ENCODE results near the gene TPST2. TPM values are rescaled to one million over a fixed set of nuclear protein-coding genes. Genes with fewer than 3 reads are reported as not detected.

Gene TPST2
- total and polyA plus RNA-seq, 9 of the 15 experiments (the other 6 are each of a cell fraction or from before 2014, with no cell fraction given): 14.2 to 123 (median 60.1) TPM

- in situ Hi-C loops (cut with MboI) (no loop called here), intact Hi-C loops (cut with micrococcal nuclease) (no loop called here)
- Histone ChIP-seq H2AFZ (ENCODE audit: low read depth, low read length) (0 out of 2 replicates have a peak overlapping the region, but pooled peaks have one; percentile 40), H3K4me1 (replicated peaks in 1 of 2; ENCODE audit: control insufficient read depth in 2 of 2, insufficient read depth in 2 of 2, low read length in 2 of 2) (peaks cover 32 to 41% of the 10 kb centered on the region in 2 experiments), H3K9me1 (ENCODE audit: control insufficient read depth, insufficient read depth, low read length) (no peaks in the 10 kb centered on the region), H4K20me1 (replicated peaks; ENCODE audit: control insufficient read depth, insufficient read depth, low read length) (no peaks in the 10 kb centered on the region), H3K4me3 (no peak overlapping the region), H3K4me2 (ENCODE audit: insufficient read depth, low read length) (no peak overlapping the region), H3K36me3 (ENCODE audit: control insufficient read depth, insufficient read depth, low read length) (no peaks in the 10 kb centered on the region), H3K27ac (ENCODE audit: extremely low read depth, low read depth, low read length) (no peak overlapping the region), H3K9ac (ENCODE audit: insufficient read depth in 1 of 2, low read depth in 2 of 2, low read length in 2 of 2) (no peak overlapping the region), H3K9me3 (replicated peaks; ENCODE audit: control insufficient read depth, insufficient read depth, low read depth, low read length) (no peaks in the 10 kb centered on the region), H3K79me2 (ENCODE audit: control insufficient read depth, insufficient read depth, low read length) (no peaks in the 10 kb centered on the region), H3K27me3 (ENCODE audit: control insufficient read depth in 2 of 2, insufficient read depth in 2 of 2, low read length in 2 of 2) (no peaks in the 10 kb centered on the region)
- ATAC-seq: no peak
- TF ChIP-seq FOXJ3 (CRISPR knock-in tag; IDR thresholded peaks at IDR 0.05) (no peak), NR2F6 (CRISPR knock-in tag; IDR thresholded peaks at IDR 0.05) (no peak), CTBP1 (IDR thresholded peaks at IDR 0.05; ENCODE audit: borderline replicate concordance) (no peak), ARNT (IDR thresholded peaks at IDR 0.05) (no peak), ZKSCAN3 (CRISPR knock-in tag; IDR thresholded peaks at IDR 0.05) (no peak), DACH1 (IDR thresholded peaks at IDR 0.05; ENCODE audit: partially characterized antibody) (no peak), MIER1 (IDR thresholded peaks at IDR 0.05; ENCODE audit: low read depth) (no peak), NR3C1 (CRISPR knock-in tag; IDR thresholded peaks at IDR 0.05) (no peak), CTCFL (IDR thresholded peaks at IDR 0.05; ENCODE audit: borderline replicate concordance, insufficient read depth, low read depth, low read length, poor library complexity, severe bottlenecking) (no peak), ZNF507 (tag; conservative IDR thresholded peaks at IDR 0.05) (no peak), MBD2 (IDR thresholded peaks at IDR 0.05; ENCODE audit: borderline replicate concordance, low read depth) (no peak), ZNF436 (CRISPR knock-in tag; IDR thresholded peaks at IDR 0.05) (no peak), SFPQ (IDR thresholded peaks at IDR 0.05; ENCODE audit: low read depth, low read length) (no peak), ZNF263 (CRISPR knock-in tag; IDR thresholded peaks at IDR 0.05; ENCODE audit: borderline replicate concordance) (no peak), NR2C2 (CRISPR knock-in tag; IDR thresholded peaks at IDR 0.05) (no peak), NR2C2 (tag; IDR thresholded peaks at IDR 0.05) (no peak), PHF8 (IDR thresholded peaks at IDR 0.05; ENCODE audit: borderline replicate concordance, low read length) (no peak), KLF6 (CRISPR knock-in tag; IDR thresholded peaks at IDR 0.05; ENCODE audit: borderline replicate concordance) (no peak), CBX5 (IDR thresholded peaks at IDR 0.05; ENCODE audit: borderline replicate concordance, low read depth) (no peak), KLF13 (tag; IDR thresholded peaks at IDR 0.05; ENCODE audit: borderline replicate concordance, low read depth) (no peak)
- DNase-seq (ENCODE audit: extremely low read depth in 1 of 4, low spot score in 3 of 4): no peak
- FAIRE-seq: no peak
- ChIA-PET CTCF (ENCODE audit: low intra/inter-chr PET ratio) (no interaction called here), POLR2A (no interaction called here)
- WGBS (ENCODE audit: insufficient coverage, low coverage, missing lambda C conversion rate): 71% methylated on average over 14 of the region's 14 CpGs
- BruUV-seq (replicated peaks): no TSS peak
These were observed 24.4 kb upstream of the TPST2 start for GRCh38 chr22:26614322-26614721.
